ENCODE results near the gene GRIP2. TPM values are rescaled to one million over a fixed set of nuclear protein-coding genes. Genes with fewer than 3 reads are reported as not detected.

The GRIP2 gene
- total RNA-seq, 1 donor from 2014 or later, result 11.2 TPM

DNA sequence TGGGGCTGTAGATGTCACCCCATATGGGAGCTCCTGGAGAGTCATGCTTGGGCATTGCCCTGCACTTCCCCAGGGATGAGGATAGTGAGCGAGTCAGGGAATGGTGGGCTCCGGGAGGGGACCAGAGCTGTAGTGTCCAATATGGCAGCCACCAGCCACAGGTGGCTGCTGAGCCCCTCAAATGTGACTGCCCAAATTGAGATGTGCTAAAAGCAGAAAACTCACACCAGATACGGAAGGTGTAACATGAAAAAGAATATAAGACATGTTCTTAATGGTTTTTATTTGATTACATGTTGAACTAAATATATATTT lies 31.7 kb downstream of the GRIP2 start:
- DNase-seq (ENCODE audit: low spot score, unreplicated experiment), result no peak
- Mint-ChIP-seq H3K36me3 (ENCODE audit: insufficient read depth) (no peaks in the 10 kb centered on the region), H3K27me3 (peaks cover 7% of the 10 kb centered on the region), H3K4me3 (ENCODE audit: low read depth) (no peak overlapping the region), H3K4me1 (ENCODE audit: low read depth) (no peaks in the 10 kb centered on the region), H3K27ac (no peak overlapping the region), H3K9me3 (ENCODE audit: low read depth) (no peaks in the 10 kb centered on the region)
- TF ChIP-seq, protein P1, sequence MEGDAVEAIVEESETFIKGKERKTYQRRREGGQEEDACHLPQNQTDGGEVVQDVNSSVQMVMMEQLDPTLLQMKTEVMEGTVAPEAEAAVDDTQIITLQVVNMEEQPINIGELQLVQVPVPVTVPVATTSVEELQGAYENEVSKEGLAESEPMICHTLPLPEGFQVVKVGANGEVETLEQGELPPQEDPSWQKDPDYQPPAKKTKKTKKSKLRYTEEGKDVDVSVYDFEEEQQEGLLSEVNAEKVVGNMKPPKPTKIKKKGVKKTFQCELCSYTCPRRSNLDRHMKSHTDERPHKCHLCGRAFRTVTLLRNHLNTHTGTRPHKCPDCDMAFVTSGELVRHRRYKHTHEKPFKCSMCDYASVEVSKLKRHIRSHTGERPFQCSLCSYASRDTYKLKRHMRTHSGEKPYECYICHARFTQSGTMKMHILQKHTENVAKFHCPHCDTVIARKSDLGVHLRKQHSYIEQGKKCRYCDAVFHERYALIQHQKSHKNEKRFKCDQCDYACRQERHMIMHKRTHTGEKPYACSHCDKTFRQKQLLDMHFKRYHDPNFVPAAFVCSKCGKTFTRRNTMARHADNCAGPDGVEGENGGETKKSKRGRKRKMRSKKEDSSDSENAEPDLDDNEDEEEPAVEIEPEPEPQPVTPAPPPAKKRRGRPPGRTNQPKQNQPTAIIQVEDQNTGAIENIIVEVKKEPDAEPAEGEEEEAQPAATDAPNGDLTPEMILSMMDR (IDR thresholded peaks at IDR 0.05; ENCODE audit: unreplicated experiment), result no peak

DNA sequence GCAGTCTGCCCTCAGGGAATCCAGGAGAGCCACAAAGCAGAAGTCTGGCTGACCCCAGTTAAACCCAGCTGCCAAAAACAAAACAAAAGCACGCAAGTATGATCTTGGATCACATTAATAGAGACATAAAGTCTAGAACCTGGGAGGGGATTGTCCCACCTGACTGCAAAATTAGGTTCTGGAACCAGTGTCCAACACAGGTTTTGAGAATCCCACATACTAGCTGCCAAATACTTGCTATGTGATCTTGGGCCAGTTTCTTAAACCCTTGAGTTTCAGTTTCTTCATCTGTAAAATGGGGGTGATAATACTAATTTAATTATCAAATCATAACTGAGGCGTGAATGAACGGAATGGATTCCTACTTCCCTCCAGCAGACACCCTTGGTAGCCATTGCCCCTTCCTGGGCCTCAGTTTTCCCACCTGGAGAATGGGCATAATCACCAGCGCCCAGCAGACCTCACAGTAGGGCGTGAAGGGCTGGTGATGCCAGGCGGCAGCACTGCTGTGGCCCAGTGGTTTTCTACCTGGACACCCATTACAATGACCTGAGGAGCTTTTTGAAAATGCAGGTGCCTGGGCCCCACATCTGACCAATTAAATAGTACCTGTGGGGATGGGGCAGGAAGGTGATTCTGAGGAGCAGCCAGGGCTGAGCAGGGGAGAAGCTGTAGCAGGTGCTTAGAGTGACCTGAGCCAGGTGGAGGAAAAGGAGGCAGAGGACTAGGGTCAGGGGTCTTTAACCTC lies 32.2 kb downstream of the GRIP2 start:
- Mint-ChIP-seq H3K4me3 (ENCODE audit: low read depth) (no peak overlapping the region), H3K4me1 (ENCODE audit: low read depth) (no peaks in the 10 kb centered on the region), H3K27ac (no peak overlapping the region), H3K36me3 (ENCODE audit: insufficient read depth) (peaks cover 5% of the 10 kb centered on the region), H3K27me3 (peaks cover 7% of the 10 kb centered on the region), H3K9me3 (ENCODE audit: low read depth) (peaks cover 4% of the 10 kb centered on the region)
- TF ChIP-seq, protein P1 (IDR thresholded peaks at IDR 0.05; ENCODE audit: unreplicated experiment), result no peak
- no peak for DNase-seq (ENCODE audit: low spot score, unreplicated experiment)

DNA sequence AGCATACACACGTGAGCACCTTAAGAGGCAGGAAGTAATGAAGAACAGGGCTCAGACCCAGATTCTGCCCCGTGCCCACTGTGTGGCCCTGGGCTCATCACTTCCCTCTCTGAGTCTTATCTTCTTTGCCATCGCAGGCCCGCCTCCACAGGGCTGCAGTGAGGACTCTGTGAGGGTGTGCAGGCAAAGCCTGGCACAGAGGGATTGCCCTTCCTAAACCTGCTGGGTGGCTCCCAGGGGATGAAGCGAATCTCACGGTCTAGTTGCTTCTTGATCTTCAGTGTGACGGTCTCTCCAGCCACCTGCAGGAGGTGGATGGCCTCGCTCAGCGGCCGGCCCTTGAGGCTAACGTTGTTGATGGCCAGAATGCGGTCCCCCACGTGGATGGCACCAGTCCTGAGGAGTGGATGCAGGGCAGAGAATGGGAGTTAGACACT lies 32.8 kb downstream of the GRIP2 start:
- H3K9me3 Mint-ChIP-seq (ENCODE audit: low read depth), result peaks cover 10% of the 10 kb centered on the region
- H3K4me3 Mint-ChIP-seq (ENCODE audit: low read depth), result no peak overlapping the region
- no peak overlapping the region for H3K27ac Mint-ChIP-seq
- TF ChIP-seq, protein P1 (IDR thresholded peaks at IDR 0.05; ENCODE audit: unreplicated experiment), result no peak
- no peak for DNase-seq (ENCODE audit: low spot score, unreplicated experiment)
- no peaks in the 10 kb centered on the region for H3K4me1 Mint-ChIP-seq (ENCODE audit: low read depth)
- peaks cover 8% of the 10 kb centered on the region for H3K36me3 Mint-ChIP-seq (ENCODE audit: insufficient read depth)
- H3K27me3 Mint-ChIP-seq, result peaks cover 7% of the 10 kb centered on the region

DNA sequence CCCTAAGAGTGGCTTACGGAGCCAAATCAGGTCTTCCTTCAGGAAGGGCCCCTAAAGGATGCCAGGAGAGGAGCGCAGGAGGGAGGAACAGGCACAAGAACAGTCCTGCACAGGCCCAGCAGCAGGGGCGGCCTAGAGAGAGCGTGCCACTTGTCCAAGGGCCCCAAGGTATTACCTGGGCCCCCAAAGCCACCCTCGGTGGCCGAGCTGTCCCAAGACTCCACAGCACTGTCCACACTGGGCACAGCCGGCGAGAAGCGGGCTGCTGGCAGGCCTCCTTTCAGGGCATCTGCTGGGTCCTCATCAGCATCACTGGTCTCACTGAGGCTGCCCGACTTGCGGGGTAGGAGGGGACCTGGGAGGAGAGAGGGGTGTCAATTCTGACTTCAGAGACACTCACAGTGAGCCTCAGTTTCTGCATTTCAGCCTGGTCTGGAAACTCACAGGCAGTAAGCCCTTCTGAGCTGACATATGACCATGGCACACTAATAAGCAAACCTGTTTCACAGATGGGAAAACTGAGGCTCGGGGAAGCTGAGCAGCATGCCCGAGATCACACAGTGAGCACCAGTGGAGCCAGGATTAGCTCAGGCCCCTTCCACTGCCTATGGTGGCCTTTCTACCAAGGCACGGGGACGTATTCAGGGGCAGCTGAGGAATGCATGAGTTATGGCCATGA lies 33.4 kb downstream of the GRIP2 start:
- TF ChIP-seq, protein P1 (IDR thresholded peaks at IDR 0.05; ENCODE audit: unreplicated experiment), result no peak
- Mint-ChIP-seq H3K36me3 (ENCODE audit: insufficient read depth) (peaks cover 8% of the 10 kb centered on the region), H3K27me3 (peaks cover 4% of the 10 kb centered on the region), H3K9me3 (ENCODE audit: low read depth) (peaks cover 11% of the 10 kb centered on the region), H3K4me3 (ENCODE audit: low read depth) (no peak overlapping the region), H3K27ac (no peak overlapping the region), H3K4me1 (ENCODE audit: low read depth) (no peaks in the 10 kb centered on the region)
- no peak for DNase-seq (ENCODE audit: low spot score, unreplicated experiment)

DNA sequence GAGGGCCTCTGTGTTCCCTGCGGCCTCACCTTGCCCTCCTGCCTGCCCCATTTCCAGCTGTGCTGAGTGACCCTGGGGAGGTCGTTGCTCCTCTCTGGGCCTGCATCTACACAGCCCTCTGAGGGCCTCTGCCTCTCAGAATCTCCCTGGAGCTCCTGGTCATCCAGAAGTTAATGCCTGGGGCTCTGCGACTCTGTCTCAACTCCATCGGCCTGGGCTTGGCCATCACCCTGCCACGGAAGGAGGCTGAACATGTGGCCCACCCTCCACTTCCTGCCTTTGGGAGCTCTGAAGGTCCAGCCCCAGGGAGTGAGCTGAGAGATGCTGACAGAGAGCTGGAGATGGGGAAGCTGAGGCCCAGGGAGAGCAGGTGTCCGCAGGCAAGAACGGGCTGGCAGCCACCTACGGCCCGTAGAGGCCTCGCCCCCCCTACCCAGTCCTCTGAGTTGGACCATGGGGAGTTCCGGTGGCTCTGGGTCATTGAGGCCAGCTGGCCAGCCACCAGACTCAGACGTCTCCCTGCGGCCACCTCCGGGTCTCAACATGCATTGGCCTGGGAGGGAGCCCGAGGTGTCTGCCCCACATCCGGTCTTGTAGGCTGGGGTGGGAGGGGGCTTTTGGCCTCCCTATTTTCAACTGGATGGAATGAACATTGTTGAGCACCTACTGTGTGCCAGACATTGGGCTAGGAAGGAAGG lies 34.2 kb downstream of the GRIP2 start:
- peaks cover 4% of the 10 kb centered on the region for H3K27me3 Mint-ChIP-seq
- no peak overlapping the region for H3K4me3 Mint-ChIP-seq (ENCODE audit: low read depth)
- no peaks in the 10 kb centered on the region for H3K4me1 Mint-ChIP-seq (ENCODE audit: low read depth)
- no peak for DNase-seq (ENCODE audit: low spot score, unreplicated experiment)
- peaks cover 10% of the 10 kb centered on the region for H3K36me3 Mint-ChIP-seq (ENCODE audit: insufficient read depth)
- TF ChIP-seq, protein P1 (IDR thresholded peaks at IDR 0.05; ENCODE audit: unreplicated experiment), result no peak
- no peak overlapping the region for H3K27ac Mint-ChIP-seq
- H3K9me3 Mint-ChIP-seq (ENCODE audit: low read depth), result peaks cover 14% of the 10 kb centered on the region

Measured in progenitor cell of endocrine pancreas (in vitro differentiated cells).